Measurements from ENCODE around the gene RALGAPA1.

The RALGAPA1 gene

GRCh38 chr14:35752380-35752779, 56.7 kb downstream of the RALGAPA1 start:
- Histone ChIP-seq H3K4me1 (no peaks in the 10 kb centered on the region), H3K9me3 (no peaks in the 10 kb centered on the region), H3K36me3 (peaks cover 25% of the 10 kb centered on the region), H3K27me3 (no peaks in the 10 kb centered on the region), H3K4me3 (ENCODE audit: low read depth, low read length) (no peak overlapping the region)
- DNase-seq: no peak
- TF ChIP-seq CTCF (IDR thresholded peaks at IDR 0.05; ENCODE audit: low read depth, low read length): no peak

GRCh38 chr14:35750202-35750904, 58.7 kb downstream of the RALGAPA1 start:
- no peaks in the 10 kb centered on the region for H3K27me3 ChIP-seq
- no peaks in the 10 kb centered on the region for H3K9me3 ChIP-seq
- peaks cover 16% of the 10 kb centered on the region for H3K36me3 ChIP-seq
- no peak overlapping the region for H3K4me3 ChIP-seq (ENCODE audit: low read depth, low read length)
- no peak for TF ChIP-seq CTCF (IDR thresholded peaks at IDR 0.05; ENCODE audit: low read depth, low read length)
- H3K4me1 ChIP-seq: no peaks in the 10 kb centered on the region
- DNase-seq: no peak

GRCh38 chr14:35747379-35747778, 61.7 kb downstream of the RALGAPA1 start:
- H3K36me3 ChIP-seq: peaks cover 6% of the 10 kb centered on the region
- no peak overlapping the region for H3K4me3 ChIP-seq (ENCODE audit: low read depth, low read length)
- TF ChIP-seq CTCF (IDR thresholded peaks at IDR 0.05; ENCODE audit: low read depth, low read length): no peak
- no peaks in the 10 kb centered on the region for H3K27me3 ChIP-seq
- H3K4me1 ChIP-seq: no peaks in the 10 kb centered on the region
- H3K9me3 ChIP-seq: no peaks in the 10 kb centered on the region
- no peak for DNase-seq

GRCh38 chr14:35742442-35742841, 66.7 kb downstream of the RALGAPA1 start:
- no peak for TF ChIP-seq CTCF (IDR thresholded peaks at IDR 0.05; ENCODE audit: low read depth, low read length)
- no peaks in the 10 kb centered on the region for H3K4me1 ChIP-seq
- no peak for DNase-seq
- H3K27me3 ChIP-seq: no peaks in the 10 kb centered on the region
- peaks cover 4% of the 10 kb centered on the region for H3K36me3 ChIP-seq
- H3K4me3 ChIP-seq (ENCODE audit: low read depth, low read length): no peak overlapping the region
- no peaks in the 10 kb centered on the region for H3K9me3 ChIP-seq

GRCh38 chr14:35742032-35742371, 67.1 kb downstream of the RALGAPA1 start:
- no peak for DNase-seq
- Histone ChIP-seq H3K36me3 (no peaks in the 10 kb centered on the region; the same call in none of the 2 replicates), H3K9me3 (no peaks in the 10 kb centered on the region), H3K4me3 (ENCODE audit: low read depth, low read length) (no peak overlapping the region), H3K27me3 (no peaks in the 10 kb centered on the region), H3K4me1 (no peaks in the 10 kb centered on the region)
- TF ChIP-seq CTCF (IDR thresholded peaks at IDR 0.05; ENCODE audit: low read depth, low read length): no peak

- TF ChIP-seq CTCF (IDR thresholded peaks at IDR 0.05; ENCODE audit: low read depth, low read length): no peak
- Histone ChIP-seq H3K4me1 (no peaks in the 10 kb centered on the region), H3K36me3 (no peaks in the 10 kb centered on the region; the same call in none of the 2 replicates), H3K9me3 (no peaks in the 10 kb centered on the region), H3K4me3 (ENCODE audit: low read depth, low read length) (no peak overlapping the region), H3K27me3 (no peaks in the 10 kb centered on the region)
- DNase-seq: no peak
These were observed 67.6 kb downstream of the RALGAPA1 start for GRCh38 chr14:35741345-35742031.

All from BE2C (cell line).